Liver (tissue), 9 donors: ENCODE results near the gene FADS3. TPM values are rescaled to one million over a fixed set of nuclear protein-coding genes. Genes with fewer than 3 reads are reported as not detected.

ENCODE experiments used
- DNase-seq: peaks from one replicate; pipeline ENCODE4 v3.0.0-alpha.2; 2017; ENCODE audit warnings: low spot score
- H3K27ac ChIP-seq, 2 donors: one replicate each; pipeline ENCODE4 v1.7.0; 2013; ENCODE audit warnings: inconsistent platforms in 2 of 2, low read length in 2 of 2, control low read depth in 1 of 2, low read depth in 1 of 2, mild to moderate bottlenecking in 1 of 2
- H3K27me3 ChIP-seq, 4 donors: one replicate each; pipeline versions ENCODE4 v1.6.1 to v1.7.0; 2013; ENCODE audit warnings: low read length in 3 of 4, inconsistent platforms in 1 of 4, mild to moderate bottlenecking in 1 of 4, moderate library complexity in 1 of 4; ENCODE audit not compliant: control insufficient read depth in 4 of 4, insufficient read depth in 4 of 4
- H3K36me3 ChIP-seq, 4 donors: one replicate each; pipeline versions ENCODE4 v1.6.1 to v1.7.0; 2013; ENCODE audit warnings: low read length in 3 of 4, mild to moderate bottlenecking in 3 of 4, low read depth in 1 of 4, moderate library complexity in 1 of 4; ENCODE audit not compliant: control insufficient read depth in 4 of 4, insufficient read depth in 3 of 4
- H3K4me1 ChIP-seq, 4 donors: one replicate each; pipeline versions ENCODE4 v1.6.1 to v1.7.0; 2013; ENCODE audit warnings: low read length in 3 of 4, mild to moderate bottlenecking in 3 of 4, moderate library complexity in 1 of 4; ENCODE audit not compliant: control insufficient read depth in 4 of 4, insufficient read depth in 4 of 4
- H3K4me3 ChIP-seq, 3 donors: one replicate each; pipeline versions ENCODE4 v1.6.1 to v1.7.0; 2013; ENCODE audit warnings: low read length in 3 of 3, control low read depth in 1 of 3, low read depth in 1 of 3, mild to moderate bottlenecking in 1 of 3
- H3K9ac ChIP-seq, 2 donors: one replicate each; pipeline ENCODE4 v1.7.0; 2013; ENCODE audit warnings: low read length in 2 of 2, mild to moderate bottlenecking in 2 of 2, moderate library complexity in 2 of 2, control low read depth in 1 of 2, low read depth in 1 of 2
- H3K9me3 ChIP-seq, 4 donors: one replicate each; pipeline versions ENCODE4 v1.6.1 to v1.7.0; 2013; ENCODE audit warnings: low read length in 3 of 4; ENCODE audit not compliant: control insufficient read depth in 4 of 4
- EGR1 ChIP-seq, 2 donors: IDR thresholded peaks; 2 replicates each; pipeline ENCODE4 v1.6.1; 2016 to 2018; ENCODE audit warnings: antibody characterized with exemption in 2 of 2, low read depth in 2 of 2
- FOXA1 ChIP-seq: IDR thresholded peaks from 2 replicates; pipeline ENCODE4 v1.6.1; 2016; ENCODE audit warnings: antibody characterized with exemption
- FOXA2 ChIP-seq: IDR thresholded peaks from 2 replicates; pipeline ENCODE4 v1.6.1; 2016; ENCODE audit warnings: antibody characterized with exemption
- GABPA ChIP-seq, 2 donors: IDR thresholded peaks in 1 of 2; conservative IDR thresholded peaks in 1 of 2; 2 replicates each; pipeline ENCODE4 v1.6.1; 2016; ENCODE audit warnings: antibody characterized with exemption in 2 of 2, mild to moderate bottlenecking in 1 of 2, moderate library complexity in 1 of 2
- HNF4A ChIP-seq, 2 donors: conservative IDR thresholded peaks; 2 replicates each; pipeline ENCODE4 v1.6.1; 2016; ENCODE audit warnings: antibody characterized with exemption in 2 of 2, mild to moderate bottlenecking in 2 of 2
- HNF4G ChIP-seq: IDR thresholded peaks from 2 replicates; pipeline ENCODE4 v1.6.1; 2016; ENCODE audit warnings: antibody characterized with exemption
- JUND ChIP-seq, 2 donors: IDR thresholded peaks; 2 replicates each; pipeline ENCODE4 v1.6.1; 2016; ENCODE audit warnings: antibody characterized with exemption in 2 of 2
- NR2F2 ChIP-seq: IDR thresholded peaks from 2 replicates; pipeline ENCODE4 v1.6.1; 2016; ENCODE audit warnings: antibody characterized with exemption
- RAD21 ChIP-seq, 2 donors: IDR thresholded peaks; 2 replicates each; pipeline ENCODE4 v1.6.1; 2016; ENCODE audit warnings: antibody characterized with exemption in 2 of 2, mild to moderate bottlenecking in 2 of 2
- RXRA ChIP-seq, 2 donors: IDR thresholded peaks; 2 replicates each; pipeline ENCODE4 v1.6.1; 2017 to 2018; ENCODE audit warnings: antibody characterized with exemption in 2 of 2, mild to moderate bottlenecking in 1 of 2
- SP1 ChIP-seq: IDR thresholded peaks from 2 replicates; pipeline ENCODE4 v1.6.1; 2018; ENCODE audit warnings: antibody characterized with exemption, mild to moderate bottlenecking
- YY1 ChIP-seq: IDR thresholded peaks from 2 replicates; pipeline ENCODE4 v1.6.1; 2016; ENCODE audit warnings: antibody characterized with exemption, mild to moderate bottlenecking
- WGBS: extraction: QIAGEN DNeasy Blood & Tissue Kit; methylation state at CpG from one replicate; pipeline ENCODE4 v1.1.7; 2013; 5-methylcytosine and 5-hydroxymethylcytosine counted together
- polyA plus RNA-seq, 2 donors: library from polyadenylated mRNA; stranded (reverse) in 1 of 2; unstranded in 1 of 2; fragments of 200-250 nt in 1 of 2; fragments of >200 nt in 1 of 2; fragmentation: Nextera tagmentation in 1 of 2; extraction: Ambion mirVana in 1 of 2; gene quantifications; one replicate each; pipeline versions ENCODE4 v1.2.1 to v1.2.3, GENCODE V29; 2013 to 2015
- total RNA-seq, 2 donors: library from RNA; depleted of rRNA; stranded (reverse); fragments of >200 nt; gene quantifications; one replicate each; pipeline ENCODE4 v1.2.3, GENCODE V29; 2014
- TF ChIP-seq, protein P1 (sequence below): IDR thresholded peaks from 2 replicates; pipeline ENCODE4 v1.6.1; 2016; ENCODE audit warnings: antibody characterized with exemption
- TF ChIP-seq, protein P2 (sequence below): fragments of 150-350 bp; IDR thresholded peaks from 2 replicates; pipeline ENCODE4 v1.5.1; 2017; ENCODE audit warnings: improper control_type of control experiment, low read depth, low read length; ENCODE audit not compliant: missing input control
- TF ChIP-seq, protein P3 (sequence below): IDR thresholded peaks from 2 replicates; pipeline ENCODE4 v1.6.1; 2016; ENCODE audit warnings: antibody characterized with exemption
- TF ChIP-seq, protein P4 (sequence below): IDR thresholded peaks from 2 replicates; pipeline ENCODE4 v1.6.1; 2016; ENCODE audit warnings: antibody characterized with exemption, mild to moderate bottlenecking
- donor health status: healthy.
- donor health status: healthy.
- donor health status: healthy.
- donor health status: healthy.
- donor health status: healthy.

FADS3 gene
- total and polyA plus RNA-seq, 4 donors: 8.3 to 13.6 (median 10.3) TPM

DNA sequence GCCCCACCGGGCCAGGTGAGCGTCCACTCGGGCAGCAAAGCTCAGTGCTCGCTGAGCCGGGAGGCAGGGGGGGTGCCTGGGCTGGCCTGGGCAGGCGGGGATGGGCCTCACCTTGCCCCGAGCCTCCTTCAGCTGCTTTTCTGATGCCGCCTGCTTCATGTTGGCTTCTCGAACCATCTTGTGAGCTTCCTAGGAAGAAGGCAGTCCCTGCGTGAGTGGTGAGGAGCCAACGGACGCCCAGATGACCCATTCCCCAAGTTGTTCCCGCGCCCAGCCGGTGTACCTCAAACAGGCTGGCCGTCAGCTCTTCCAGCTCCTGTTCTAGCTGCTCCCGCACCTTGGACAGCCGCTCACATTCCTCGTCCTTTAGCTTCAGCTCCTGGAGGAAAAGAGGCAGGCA lies 15.9 kb upstream of the FADS3 start:
- no peaks in the 10 kb centered on the region for H3K27me3 ChIP-seq
- no peak overlapping the region for H3K4me3 ChIP-seq
- no peaks in the 10 kb centered on the region for H3K36me3 ChIP-seq
- H3K4me1 ChIP-seq: peaks cover 0 to 12% (median 0%) of the 10 kb centered on the region in 4 donors
- no peak for DNase-seq
- 94% methylated on average over 19 of the region's 19 CpGs for WGBS
- TF ChIP-seq JUND (IDR thresholded peaks at IDR 0.05) (no peak), SP1 (no peak)
- H3K9me3 ChIP-seq: no peaks in the 10 kb centered on the region
- H3K9ac ChIP-seq: no peak overlapping the region
- H3K27ac ChIP-seq: no peak overlapping the region

DNA sequence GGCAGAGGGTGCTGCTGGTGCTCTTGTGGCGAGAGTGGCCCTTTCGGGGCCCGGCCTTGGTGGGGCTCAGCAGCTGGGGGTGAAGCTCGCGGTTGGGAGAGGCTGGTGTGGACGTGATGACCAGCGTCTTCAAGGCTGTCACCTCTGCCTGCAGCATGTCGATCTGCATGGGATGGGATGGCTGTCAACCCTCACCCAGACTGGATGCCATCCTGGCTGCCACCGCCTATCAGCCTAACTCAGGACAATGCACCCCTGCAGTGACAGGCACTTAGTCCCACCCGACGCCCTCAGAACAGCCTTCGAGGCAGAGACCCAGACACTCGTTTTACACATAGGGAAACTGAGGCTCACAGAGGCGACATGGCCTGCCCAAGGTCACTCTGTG lies 15.2 kb upstream of the FADS3 start:
- H3K27ac ChIP-seq: no peak overlapping the region
- no peak overlapping the region for H3K4me3 ChIP-seq
- 89% methylated on average over 14 of the region's 14 CpGs for WGBS
- no peaks in the 10 kb centered on the region for H3K27me3 ChIP-seq
- no peaks in the 10 kb centered on the region for H3K36me3 ChIP-seq
- H3K4me1 ChIP-seq: peaks cover 0 to 11% (median 0%) of the 10 kb centered on the region in 4 donors
- no peaks in the 10 kb centered on the region for H3K9me3 ChIP-seq
- TF ChIP-seq JUND (IDR thresholded peaks at IDR 0.05): no peak
- no peak overlapping the region for H3K9ac ChIP-seq
- DNase-seq: no peak

DNA sequence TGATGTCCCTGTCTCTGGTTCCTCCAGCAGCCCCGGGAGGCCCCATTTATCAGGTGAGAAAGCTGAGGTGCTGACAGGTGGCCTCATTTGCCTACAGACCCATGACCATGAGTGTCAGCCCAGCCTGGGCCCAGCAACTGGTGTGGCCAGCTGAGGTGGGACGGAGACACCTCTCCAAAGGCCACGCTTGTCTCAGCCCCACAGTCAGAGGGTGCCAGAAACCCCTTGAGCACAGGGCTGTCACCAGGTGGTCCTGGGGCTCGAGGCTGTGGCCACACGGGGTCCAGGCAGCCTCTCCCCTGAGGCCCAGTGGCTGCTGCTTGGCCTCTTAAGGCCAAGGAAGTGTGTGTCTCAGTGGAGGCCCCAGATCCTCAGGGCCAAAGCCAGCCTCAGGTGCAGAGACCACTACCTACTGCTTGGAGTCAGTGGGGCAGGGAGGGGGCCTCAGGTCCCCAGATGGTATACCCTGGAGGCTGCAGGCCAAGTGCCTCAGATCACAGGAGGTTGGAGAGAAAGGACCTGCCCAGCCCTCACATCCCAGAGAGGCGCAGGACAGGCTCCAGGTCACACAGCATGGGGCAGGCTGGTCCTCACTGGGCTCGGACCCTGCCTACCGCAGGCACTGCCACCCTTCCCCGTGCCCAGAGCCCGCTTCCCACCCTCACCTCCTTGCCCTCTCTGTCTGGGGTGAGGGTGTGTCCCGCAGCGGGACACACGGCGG lies 14.6 kb upstream of the FADS3 start:
- TF ChIP-seq, protein P1, sequence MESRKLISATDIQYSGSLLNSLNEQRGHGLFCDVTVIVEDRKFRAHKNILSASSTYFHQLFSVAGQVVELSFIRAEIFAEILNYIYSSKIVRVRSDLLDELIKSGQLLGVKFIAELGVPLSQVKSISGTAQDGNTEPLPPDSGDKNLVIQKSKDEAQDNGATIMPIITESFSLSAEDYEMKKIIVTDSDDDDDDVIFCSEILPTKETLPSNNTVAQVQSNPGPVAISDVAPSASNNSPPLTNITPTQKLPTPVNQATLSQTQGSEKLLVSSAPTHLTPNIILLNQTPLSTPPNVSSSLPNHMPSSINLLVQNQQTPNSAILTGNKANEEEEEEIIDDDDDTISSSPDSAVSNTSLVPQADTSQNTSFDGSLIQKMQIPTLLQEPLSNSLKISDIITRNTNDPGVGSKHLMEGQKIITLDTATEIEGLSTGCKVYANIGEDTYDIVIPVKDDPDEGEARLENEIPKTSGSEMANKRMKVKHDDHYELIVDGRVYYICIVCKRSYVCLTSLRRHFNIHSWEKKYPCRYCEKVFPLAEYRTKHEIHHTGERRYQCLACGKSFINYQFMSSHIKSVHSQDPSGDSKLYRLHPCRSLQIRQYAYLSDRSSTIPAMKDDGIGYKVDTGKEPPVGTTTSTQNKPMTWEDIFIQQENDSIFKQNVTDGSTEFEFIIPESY: no peak
- TF ChIP-seq, protein P2, sequence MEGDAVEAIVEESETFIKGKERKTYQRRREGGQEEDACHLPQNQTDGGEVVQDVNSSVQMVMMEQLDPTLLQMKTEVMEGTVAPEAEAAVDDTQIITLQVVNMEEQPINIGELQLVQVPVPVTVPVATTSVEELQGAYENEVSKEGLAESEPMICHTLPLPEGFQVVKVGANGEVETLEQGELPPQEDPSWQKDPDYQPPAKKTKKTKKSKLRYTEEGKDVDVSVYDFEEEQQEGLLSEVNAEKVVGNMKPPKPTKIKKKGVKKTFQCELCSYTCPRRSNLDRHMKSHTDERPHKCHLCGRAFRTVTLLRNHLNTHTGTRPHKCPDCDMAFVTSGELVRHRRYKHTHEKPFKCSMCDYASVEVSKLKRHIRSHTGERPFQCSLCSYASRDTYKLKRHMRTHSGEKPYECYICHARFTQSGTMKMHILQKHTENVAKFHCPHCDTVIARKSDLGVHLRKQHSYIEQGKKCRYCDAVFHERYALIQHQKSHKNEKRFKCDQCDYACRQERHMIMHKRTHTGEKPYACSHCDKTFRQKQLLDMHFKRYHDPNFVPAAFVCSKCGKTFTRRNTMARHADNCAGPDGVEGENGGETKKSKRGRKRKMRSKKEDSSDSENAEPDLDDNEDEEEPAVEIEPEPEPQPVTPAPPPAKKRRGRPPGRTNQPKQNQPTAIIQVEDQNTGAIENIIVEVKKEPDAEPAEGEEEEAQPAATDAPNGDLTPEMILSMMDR: no peak
- TF ChIP-seq YY1 (no peak), NR2F2 (no peak), RAD21 (IDR thresholded peaks at IDR 0.05) (no peak), EGR1 (IDR thresholded peaks at IDR 0.05; ENCODE audit: low read depth in 2 of 2) (no peak), GABPA (IDR thresholded peaks at IDR 0.05 in 1 of 2, conservative IDR thresholded peaks at IDR 0.05 in 1 of 2) (no peak), FOXA1 (no peak), FOXA2 (no peak), HNF4A (conservative IDR thresholded peaks at IDR 0.05) (no peak), RXRA (IDR thresholded peaks at IDR 0.05) (no peak), HNF4G (no peak), SP1 (no peak), JUND (IDR thresholded peaks at IDR 0.05) (no peak)
- TF ChIP-seq, protein P3, sequence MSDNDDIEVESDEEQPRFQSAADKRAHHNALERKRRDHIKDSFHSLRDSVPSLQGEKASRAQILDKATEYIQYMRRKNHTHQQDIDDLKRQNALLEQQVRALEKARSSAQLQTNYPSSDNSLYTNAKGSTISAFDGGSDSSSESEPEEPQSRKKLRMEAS: no peak
- TF ChIP-seq, protein P4, sequence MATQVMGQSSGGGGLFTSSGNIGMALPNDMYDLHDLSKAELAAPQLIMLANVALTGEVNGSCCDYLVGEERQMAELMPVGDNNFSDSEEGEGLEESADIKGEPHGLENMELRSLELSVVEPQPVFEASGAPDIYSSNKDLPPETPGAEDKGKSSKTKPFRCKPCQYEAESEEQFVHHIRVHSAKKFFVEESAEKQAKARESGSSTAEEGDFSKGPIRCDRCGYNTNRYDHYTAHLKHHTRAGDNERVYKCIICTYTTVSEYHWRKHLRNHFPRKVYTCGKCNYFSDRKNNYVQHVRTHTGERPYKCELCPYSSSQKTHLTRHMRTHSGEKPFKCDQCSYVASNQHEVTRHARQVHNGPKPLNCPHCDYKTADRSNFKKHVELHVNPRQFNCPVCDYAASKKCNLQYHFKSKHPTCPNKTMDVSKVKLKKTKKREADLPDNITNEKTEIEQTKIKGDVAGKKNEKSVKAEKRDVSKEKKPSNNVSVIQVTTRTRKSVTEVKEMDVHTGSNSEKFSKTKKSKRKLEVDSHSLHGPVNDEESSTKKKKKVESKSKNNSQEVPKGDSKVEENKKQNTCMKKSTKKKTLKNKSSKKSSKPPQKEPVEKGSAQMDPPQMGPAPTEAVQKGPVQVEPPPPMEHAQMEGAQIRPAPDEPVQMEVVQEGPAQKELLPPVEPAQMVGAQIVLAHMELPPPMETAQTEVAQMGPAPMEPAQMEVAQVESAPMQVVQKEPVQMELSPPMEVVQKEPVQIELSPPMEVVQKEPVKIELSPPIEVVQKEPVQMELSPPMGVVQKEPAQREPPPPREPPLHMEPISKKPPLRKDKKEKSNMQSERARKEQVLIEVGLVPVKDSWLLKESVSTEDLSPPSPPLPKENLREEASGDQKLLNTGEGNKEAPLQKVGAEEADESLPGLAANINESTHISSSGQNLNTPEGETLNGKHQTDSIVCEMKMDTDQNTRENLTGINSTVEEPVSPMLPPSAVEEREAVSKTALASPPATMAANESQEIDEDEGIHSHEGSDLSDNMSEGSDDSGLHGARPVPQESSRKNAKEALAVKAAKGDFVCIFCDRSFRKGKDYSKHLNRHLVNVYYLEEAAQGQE: no peak
- Histone ChIP-seq H3K9me3 (no peaks in the 10 kb centered on the region), H3K36me3 (no peaks in the 10 kb centered on the region), H3K9ac (no peak overlapping the region), H3K4me3 (no peak overlapping the region), H3K27ac (no peak overlapping the region), H3K27me3 (no peaks in the 10 kb centered on the region), H3K4me1 (peaks cover 0 to 8% (median 0%) of the 10 kb centered on the region in 4 donors)
- WGBS: 94% methylated on average over 14 of the region's 14 CpGs
- no peak for DNase-seq
